Measurements from ENCODE around the gene FRMD8.
A peak's percentile ranks its signal among the peaks of the same experiment; 100 is the strongest.
"Not testable (repeated sequence)": the region's sequence is repeated elsewhere in the genome, so short reads cannot be mapped to it uniquely, and the experiment has no call there.

The FRMD8 gene

DNA sequence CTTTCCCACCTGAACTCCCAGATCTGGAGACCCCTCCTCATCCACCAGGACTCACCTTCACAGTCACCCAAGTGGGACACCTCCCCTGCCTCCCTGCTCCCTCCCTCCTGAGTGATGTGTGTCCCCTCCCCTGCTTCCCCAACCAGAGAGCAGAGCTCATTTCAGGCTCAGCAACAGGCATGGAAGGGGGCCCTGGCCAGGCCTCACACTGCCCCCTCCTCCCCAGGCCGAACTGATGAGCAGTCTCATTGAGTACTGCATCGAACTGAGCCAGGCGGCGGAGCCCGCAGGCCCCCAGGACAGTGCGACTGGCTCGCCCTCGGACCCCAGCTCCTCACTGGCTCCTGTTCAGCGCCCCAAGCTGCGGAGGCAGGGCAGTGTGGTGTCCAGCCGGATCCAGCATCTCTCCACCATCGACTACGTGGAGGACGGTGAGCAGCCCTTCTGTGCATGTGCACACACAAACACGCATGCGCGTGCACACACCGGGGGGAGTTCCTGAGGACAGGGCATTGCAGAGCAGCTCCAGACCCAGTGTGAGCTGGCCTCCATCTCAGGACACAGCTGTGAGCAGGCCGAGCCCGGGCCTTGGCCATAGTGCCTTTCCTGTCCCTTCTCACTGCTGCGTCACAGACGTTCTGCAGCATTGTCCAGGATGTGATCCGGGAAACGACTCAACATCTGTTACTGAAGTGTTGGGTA, 18.4 kb downstream of the FRMD8 start:
- no peak overlapping the region for H3K4me3 ChIP-seq (ENCODE audit: low read depth, low read length)
- DNase-seq (ENCODE audit: low read depth), result no peak

DNA sequence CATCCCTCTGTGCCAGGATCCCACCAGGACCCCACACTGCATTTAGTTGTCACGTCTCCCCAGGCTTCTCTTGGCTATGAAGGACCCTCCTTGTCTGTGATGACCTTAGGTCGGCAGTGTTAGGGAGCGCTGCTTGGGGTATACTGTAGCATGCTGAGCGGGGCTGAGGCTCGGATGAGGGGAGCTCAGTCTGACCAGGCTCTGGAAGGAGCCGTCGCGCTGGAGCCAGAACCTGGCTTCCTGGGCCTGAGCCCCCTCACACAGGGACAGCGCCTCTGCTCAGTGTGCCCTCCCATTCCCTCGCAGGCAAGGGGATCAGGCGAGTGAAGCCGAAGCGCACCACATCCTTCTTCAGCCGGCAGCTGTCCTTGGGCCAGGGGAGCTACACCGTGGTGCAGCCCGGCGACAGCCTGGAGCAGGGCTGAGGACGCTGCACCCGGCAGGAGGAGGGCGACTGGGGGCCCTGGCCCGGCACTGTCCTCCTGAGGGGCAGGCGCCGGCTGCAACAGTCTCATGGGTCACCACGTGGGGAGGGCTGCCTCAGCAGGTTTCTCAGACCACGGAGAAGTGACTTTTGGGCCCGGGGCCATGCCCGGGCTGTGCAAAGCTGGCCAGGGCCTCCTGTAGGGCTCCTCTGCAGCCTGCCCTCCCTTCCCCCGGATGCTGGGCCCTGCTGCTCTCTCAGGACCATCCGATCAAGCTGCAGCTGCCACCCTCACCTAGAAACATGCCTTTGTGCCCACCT, 24.7 kb downstream of the FRMD8 start:
- DNase-seq (ENCODE audit: low read depth), result no peak
- no peak overlapping the region for H3K4me3 ChIP-seq (ENCODE audit: low read depth, low read length)

DNA sequence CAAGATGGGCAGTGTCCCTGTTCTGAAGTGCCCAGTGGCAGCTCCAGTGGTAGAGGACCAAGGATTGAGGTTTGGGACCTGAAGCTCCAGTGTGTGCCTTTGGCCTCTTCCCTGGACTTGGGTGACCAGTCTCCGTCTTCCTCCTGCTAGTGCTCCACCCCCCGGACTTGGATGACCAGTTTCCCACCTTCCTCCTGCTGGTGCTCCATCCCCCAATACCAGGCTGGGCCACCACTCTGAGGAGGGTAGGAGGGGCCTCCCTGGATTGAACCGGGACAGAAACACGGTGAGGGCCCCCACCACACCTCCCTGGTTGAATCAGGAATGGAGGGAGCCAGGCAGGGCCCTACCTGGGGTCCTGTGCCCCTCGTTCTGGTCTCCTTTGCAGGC, 25.2 kb downstream of the FRMD8 start:
- DNase-seq (ENCODE audit: low read depth), result no peak
- H3K4me3 ChIP-seq (ENCODE audit: low read depth, low read length), result no peak overlapping the region

DNA sequence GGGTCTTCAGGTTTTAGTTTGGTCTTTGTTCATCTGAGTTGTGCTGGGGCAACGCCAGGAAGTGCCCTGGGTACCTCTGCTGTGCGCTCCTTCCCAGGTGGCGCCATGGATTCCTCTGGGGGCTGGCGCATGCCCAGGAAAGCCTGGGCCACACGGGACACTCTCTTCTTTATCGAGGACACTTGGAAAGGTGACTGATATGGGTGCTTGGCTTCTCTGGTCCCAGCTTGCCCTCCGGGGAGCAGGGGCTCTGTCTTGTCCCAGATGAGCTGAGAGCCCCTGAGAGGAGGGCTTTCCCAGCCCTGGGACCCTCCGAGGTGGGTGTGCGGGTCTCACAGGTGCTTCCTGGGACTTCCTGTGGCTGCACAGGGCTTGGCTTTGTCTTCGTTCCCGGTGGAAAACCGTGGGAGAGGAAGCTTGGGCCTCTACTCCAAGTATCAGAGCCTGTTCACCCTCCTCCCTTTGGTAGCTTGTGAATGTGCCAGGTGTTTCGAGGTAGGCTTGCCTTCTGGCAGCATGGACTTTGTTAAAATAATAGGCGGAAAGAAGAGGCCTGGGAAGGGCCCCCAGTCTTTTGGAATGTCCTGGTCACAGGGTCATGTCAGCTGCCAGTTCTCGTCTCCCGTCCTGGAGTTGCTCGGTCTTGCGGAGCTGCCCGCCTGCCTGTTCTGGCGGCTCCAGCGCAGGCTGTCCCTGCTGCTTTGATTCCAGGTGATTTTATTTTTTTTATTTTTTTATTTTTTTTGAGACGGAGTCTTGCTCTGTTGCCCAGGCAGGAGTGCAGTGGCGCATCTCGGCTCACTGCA, 26.0 kb downstream of the FRMD8 start:
- DNase-seq (ENCODE audit: low read depth), result no peak
- no peak overlapping the region for H3K4me3 ChIP-seq (ENCODE audit: low read depth, low read length)

DNA sequence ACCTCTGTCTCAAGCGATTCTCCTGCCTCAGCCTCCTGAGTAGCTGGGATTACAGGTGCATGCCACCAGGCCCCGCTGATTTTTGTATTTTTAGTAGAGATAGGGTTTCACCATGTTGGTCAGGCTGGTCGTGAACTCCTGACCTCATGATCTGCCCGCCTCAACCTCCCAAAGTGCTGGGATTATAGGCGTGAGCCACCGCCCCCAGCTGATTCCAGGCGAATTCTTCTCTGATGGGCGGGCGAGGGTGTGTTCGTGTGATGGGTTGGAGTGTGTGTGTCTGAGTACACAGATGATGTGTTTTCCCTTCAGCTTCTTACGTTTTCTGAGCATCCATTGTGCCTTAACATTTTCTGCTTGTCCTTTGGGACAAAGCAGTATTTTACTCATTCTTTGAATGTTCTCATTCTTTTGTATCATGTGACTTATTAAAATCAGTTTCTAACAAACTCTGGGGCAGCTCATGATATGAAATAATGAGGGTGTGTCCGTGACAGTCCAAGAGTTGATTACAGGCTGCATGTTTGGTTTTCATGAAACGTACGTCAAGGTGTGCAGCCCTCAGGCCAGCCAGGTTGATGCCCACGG, 26.7 kb downstream of the FRMD8 start:
- H3K4me3 ChIP-seq (ENCODE audit: low read depth, low read length); DNase-seq (ENCODE audit: low read depth): not testable (repeated sequence)

DNA sequence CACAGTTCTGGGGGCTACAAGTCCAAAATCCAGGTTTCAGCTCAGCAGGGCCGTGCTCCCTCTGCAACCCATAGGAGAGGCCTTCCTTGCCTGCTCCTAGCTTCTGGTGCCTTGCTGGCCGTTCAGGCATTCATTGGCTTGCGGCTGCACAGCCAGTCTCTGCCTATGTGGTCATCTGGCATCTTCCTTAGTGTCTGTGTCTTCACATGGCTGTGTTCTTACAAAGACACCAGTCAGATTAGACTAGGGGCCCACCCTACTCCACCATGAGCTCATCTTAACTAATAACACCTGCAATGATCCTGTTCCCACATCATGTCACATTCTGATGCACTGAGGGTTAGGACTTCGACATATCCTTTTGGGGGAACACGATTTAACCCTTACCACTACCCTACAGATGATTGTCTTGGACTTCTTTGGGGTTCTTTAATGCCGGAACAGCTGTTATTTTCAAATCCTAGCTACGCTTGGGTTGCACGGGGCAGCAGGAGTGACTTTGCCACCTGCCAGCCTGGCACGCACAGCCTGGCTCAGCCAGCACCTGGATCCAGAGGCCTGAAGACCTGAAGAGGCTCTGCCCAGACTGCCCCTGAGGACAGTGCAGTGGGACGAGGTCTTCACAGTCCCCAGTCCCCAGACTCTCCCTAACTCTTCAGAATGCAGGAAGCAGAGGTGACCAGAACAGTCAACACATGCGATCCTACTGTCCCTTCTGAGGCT, 28.5 kb downstream of the FRMD8 start:
- DNase-seq (ENCODE audit: low read depth), result no peak
- no peak overlapping the region for H3K4me3 ChIP-seq (ENCODE audit: low read depth, low read length)

DNA sequence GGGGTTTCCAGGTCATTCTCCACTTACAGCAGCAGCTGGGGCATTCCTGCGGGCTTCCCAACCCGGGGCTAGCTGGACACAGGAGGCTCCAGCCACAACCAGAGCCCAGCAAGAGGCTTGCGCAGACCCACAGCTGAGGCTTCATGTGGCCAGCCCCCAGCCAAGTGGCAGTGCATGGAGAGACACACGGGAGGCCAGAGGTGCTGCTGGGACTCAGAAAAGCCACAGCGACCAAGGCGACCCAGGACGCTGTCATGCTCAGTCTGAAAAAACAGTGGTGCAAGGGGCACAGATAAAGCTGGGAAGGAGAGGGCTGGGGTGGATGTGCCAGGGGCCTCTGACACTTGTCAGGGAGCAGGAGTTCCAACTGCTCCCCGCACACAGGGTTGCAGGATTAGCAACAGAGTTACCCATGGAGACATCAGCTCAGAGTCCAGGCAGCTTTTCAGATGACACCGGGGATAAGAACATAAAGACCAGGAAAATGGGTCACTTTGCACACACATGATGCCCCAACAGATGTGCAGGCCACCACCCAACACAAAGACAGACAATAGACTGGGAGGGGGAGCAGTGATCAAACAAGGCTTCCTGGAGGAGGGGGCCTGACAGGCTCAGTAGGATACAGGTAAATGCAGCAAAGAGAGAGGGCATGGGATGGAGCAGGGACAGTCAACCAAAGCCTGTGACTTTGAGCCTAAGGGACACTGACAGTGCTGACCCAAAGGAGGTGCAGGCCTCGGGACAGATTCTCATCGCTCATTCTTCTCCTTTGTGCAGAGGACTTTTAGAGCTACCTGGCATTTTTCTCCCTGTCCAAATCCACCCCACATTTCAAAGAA, 29.3 kb downstream of the FRMD8 start:
- DNase-seq (ENCODE audit: low read depth), result no peak
- peak overlapping the region; percentile 34 for H3K4me3 ChIP-seq (ENCODE audit: low read depth, low read length)

DNA sequence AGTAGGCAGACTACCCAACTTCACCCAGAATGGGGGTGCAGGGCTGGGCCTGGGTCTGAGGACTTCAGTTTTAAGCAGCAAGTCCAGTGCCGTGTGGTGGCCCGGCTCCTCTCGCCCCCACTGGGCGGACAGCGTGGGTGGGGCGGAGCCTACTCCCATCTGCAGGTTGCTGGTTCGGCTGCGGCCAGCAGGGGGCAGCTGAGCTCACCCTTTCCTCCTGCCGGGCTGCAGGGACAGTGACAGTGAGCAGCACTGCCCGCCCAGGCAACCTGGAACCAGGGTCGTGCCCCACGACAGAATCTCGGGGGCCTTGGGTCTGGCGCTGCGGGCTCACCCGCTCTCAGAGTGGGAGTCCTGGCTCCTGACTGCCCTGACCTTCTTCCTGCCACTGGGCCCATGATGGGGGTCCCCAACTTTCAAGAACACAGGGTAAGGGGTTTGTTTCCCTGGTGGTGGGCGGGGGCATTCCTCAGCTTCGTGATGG, 29.9 kb downstream of the FRMD8 start:
- no peak for DNase-seq (ENCODE audit: low read depth)
- H3K4me3 ChIP-seq (ENCODE audit: low read depth, low read length), result peak overlapping the region; percentile 34

DNA sequence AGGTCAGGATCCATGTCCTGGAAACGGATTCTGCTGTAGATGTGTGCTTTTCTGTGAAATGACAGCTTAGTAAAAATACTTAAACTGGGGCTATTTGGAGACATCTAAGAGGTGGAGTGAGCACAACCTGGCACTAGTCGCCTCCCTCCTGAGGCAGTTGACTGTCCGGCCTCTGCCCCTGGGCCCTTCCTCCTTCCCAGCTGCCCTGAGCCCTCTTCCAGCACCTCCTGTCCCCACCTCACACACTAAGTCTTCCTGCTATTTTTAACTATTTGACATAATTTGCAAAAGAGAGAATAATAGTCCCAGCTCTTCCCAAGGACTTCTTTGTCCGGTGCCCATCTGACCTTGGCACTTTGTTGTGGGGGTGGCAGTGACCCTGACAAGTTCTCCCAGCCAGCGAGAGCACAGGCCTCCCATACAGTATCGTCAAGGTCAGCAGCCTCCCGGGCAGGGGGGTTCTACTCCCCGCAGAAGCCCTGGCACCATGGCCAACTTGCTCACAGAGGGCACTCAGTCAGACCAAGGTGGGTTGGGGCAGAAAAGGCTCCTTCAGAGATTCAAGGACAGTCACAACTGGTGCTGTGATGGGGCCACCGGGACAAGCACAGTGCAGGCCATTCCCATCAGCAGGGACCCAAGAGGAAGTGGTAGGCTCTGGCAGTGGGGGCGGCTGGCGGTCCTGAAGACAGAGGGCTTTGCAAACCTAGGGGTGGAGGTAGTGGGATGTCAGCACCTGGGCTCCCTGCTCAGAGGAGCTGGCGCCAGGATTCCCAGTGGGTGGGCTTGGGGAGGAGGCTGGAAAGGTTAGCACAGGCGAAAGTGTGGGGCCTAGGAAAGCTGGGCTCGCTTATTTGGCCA, 30.6 kb downstream of the FRMD8 start:
- peak overlapping the region; percentile 34 for H3K4me3 ChIP-seq (ENCODE audit: low read depth, low read length)
- DNase-seq (ENCODE audit: low read depth), result no peak

DNA sequence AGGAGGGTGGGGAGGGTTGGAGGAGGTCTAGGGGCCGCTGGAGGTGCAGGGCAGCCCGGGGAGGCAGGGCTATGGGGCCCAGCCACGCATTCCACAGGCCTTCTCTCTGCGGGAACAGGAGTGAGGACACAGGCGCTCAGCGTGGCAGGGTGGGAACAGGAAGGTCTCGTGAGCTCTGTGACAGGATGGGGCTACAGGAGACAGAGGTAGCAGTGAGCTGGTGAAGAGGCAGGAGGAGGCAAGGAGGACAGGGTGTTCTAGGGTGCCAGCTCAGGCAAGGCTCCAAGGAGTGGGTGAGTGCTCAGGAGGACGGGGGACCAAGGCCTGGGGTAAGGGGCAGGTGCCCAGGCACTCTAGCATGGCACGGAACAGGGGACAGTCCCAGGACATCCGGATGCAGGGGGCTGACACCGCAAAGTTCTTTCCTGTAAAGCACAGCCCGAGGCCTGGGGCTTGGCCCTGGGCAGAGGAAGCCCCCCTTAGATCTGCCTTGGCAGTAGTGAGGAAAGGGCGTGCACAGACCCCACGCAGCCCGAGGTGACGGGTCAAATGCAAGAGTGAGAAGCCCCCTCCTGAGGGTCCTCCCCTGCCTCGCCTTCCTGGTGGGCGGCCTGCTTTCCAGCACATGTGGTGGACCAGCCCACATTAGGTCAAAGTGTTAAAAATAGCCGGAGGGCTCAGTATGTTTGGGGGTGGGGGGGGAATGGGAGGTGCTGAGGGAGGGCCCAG, 31.4 kb downstream of the FRMD8 start:
- no peak for DNase-seq (ENCODE audit: low read depth)
- H3K4me3 ChIP-seq (ENCODE audit: low read depth, low read length), result no peak overlapping the region

DNA sequence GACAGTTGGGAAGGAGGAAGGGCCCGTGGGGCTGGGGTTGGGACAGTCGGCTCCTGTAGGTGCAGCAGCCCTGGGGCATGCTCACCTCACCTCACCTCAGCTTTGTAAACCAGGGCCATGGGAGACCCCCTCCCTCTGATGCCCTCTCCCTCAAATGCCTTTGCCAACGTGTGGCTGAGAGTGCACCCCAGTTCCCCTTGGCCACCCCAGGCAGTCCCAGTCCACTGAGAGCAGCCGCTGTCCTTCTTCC, 31.9 kb downstream of the FRMD8 start:
- no peak for DNase-seq (ENCODE audit: low read depth)
- peak overlapping the region; percentile 32 for H3K4me3 ChIP-seq (ENCODE audit: low read depth, low read length)

DNA sequence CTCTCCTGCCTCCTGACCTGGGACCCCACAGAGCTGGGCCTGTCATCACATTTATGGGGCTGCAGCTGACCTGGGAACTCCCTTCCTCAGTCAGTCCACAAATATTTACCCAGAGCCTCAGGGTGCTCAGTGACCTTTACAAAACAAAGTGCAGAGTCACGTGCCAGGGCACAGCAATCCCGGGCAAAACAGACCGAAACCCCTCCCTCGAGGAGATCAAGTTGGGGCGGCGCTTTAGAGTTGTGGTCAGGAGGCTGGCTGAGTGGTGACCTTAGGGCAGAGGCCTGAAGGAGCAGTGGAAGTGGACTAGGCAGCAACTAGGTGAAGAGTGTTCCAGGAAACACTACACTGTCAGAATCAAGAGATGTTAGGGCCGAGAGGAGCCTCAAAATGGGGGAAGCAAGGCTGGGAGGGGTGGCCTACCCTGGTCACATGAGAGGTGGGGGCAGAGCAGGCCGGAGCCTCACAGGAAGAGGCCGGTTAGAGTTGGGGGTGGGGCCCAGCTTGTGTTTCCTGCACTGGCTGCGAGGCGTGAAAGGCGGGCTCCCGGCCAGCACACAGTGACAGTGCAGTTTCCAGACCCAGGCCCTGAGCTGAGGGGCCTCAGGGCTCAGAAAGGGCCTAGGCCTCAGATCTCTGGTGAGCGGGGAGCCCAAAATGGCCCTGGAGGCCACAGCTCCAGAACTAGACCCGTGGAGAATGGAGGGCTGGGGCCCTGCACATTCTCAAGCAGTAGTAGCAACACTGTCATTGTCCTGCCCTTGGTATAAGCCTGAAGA, 32.4 kb downstream of the FRMD8 start:
- peak overlapping the region; percentile 32 for H3K4me3 ChIP-seq (ENCODE audit: low read depth, low read length)
- DNase-seq (ENCODE audit: low read depth), result peak; percentile 90

DNA sequence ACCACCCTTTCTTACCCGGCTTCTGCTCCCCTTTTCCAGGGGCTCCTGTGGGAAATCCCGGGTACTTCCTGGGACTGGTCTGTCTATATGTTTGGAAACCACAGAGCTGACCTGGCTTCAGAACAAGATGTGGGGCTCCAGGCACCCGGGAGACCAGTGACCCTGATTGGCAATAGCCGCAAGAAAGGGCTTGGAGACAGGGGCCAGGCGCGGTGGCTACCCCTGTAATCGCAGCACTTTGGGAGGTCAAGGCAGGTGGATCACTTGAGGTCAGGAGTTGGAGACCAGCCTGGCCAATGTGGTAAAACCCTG, 33.0 kb downstream of the FRMD8 start:
- no peak for DNase-seq (ENCODE audit: low read depth)
- H3K4me3 ChIP-seq (ENCODE audit: low read depth, low read length), result peak overlapping the region; percentile 32

DNA sequence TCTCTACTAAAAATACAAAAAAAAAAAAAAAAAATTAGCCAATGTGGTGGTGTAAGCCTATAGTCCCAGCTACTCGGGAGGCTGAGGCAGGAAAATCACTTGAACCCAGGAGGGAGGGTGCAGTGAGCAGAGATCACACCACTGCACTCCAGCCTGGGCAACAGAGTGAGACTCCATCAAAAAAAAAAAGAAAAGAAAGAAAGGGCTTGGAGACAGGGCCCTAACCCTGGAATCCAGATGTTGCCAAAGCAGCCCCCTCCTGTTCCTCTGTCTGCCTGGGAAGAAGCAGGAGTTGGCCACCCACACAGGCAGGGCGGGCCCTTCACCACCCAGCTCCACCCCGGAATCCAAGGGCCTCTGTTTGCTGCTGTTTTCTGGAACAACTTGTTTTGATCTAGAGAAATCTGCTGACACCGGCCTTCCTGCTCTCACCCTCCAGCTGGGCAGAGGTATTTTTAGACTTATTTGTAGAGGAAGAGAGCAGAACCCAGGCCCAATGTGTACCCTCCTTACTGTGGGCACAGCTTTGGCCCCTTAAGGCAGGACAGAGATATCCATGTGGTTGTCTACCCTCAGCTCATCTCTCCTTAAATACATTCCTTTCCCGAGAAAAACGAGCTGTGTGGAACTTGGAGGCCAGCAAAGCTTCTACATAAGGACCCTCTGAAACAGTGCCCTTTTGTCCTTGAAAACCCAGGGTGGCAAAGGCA, 33.5 kb downstream of the FRMD8 start:
- DNase-seq (ENCODE audit: low read depth), result peak; percentile 92
- H3K4me3 ChIP-seq (ENCODE audit: low read depth, low read length), result peak overlapping the region; percentile 32

DNA sequence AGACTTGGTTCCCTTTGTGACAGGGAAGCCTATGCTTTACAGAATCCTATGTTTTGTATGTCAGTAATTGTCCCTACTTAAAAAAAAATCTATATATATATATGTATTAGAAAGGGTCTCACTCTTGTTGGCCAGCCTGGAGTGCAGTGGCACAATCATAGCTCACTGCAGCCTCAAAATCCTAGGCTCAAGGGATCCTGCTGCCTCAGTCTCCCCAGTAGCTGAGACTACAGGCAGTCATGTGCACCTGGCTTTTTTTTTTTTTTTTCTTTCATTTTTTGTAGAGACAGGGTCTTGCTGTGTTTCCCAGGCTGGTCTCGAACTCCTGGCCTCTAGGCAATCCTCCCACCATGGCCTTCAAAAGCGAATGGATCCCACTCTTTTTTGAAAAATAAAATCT, 34.1 kb downstream of the FRMD8 start:
- DNase-seq (ENCODE audit: low read depth), result no peak
- peak overlapping the region; percentile 21 for H3K4me3 ChIP-seq (ENCODE audit: low read depth, low read length)

Measured in skeletal muscle cell (primary cell).